Ishikawa (cell line): ENCODE measurements around the gene CNEP1R1.

Experiments
- EP300 ChIP-seq: IDR thresholded peaks from 2 replicates; pipeline ENCODE4 v1.6.1; 2012; ENCODE audit warnings: borderline replicate concordance
- MAX ChIP-seq: IDR thresholded peaks from 2 replicates; pipeline ENCODE4 v1.6.1; 2012
- RAD21 ChIP-seq: IDR thresholded peaks from 2 replicates; pipeline ENCODE4 v1.6.1; 2012; ENCODE audit warnings: low read depth
- TAF1 ChIP-seq: IDR thresholded peaks from 2 replicates; pipeline ENCODE4 v1.6.1; 2012; ENCODE audit warnings: low read depth, mild to moderate bottlenecking
- USF1 ChIP-seq: IDR thresholded peaks from 2 replicates; pipeline ENCODE4 v1.6.1; 2012
- YY1 ChIP-seq: IDR thresholded peaks from 2 replicates; pipeline ENCODE4 v1.6.1; 2012; ENCODE audit warnings: low read depth
- ZBTB7A ChIP-seq: IDR thresholded peaks from 2 replicates; pipeline ENCODE4 v1.6.1; 2012; ENCODE audit warnings: low read depth
- TF ChIP-seq, protein P1 (sequence below): IDR thresholded peaks from 2 replicates; pipeline ENCODE4 v1.6.1; 2012; ENCODE audit warnings: low read depth, mild to moderate bottlenecking

- TF ChIP-seq RAD21 (no peak), YY1 (no peak), TAF1 (no peak), USF1 (no peak), MAX (no peak), ZBTB7A (no peak), EP300 (no peak)
- TF ChIP-seq, protein P1, sequence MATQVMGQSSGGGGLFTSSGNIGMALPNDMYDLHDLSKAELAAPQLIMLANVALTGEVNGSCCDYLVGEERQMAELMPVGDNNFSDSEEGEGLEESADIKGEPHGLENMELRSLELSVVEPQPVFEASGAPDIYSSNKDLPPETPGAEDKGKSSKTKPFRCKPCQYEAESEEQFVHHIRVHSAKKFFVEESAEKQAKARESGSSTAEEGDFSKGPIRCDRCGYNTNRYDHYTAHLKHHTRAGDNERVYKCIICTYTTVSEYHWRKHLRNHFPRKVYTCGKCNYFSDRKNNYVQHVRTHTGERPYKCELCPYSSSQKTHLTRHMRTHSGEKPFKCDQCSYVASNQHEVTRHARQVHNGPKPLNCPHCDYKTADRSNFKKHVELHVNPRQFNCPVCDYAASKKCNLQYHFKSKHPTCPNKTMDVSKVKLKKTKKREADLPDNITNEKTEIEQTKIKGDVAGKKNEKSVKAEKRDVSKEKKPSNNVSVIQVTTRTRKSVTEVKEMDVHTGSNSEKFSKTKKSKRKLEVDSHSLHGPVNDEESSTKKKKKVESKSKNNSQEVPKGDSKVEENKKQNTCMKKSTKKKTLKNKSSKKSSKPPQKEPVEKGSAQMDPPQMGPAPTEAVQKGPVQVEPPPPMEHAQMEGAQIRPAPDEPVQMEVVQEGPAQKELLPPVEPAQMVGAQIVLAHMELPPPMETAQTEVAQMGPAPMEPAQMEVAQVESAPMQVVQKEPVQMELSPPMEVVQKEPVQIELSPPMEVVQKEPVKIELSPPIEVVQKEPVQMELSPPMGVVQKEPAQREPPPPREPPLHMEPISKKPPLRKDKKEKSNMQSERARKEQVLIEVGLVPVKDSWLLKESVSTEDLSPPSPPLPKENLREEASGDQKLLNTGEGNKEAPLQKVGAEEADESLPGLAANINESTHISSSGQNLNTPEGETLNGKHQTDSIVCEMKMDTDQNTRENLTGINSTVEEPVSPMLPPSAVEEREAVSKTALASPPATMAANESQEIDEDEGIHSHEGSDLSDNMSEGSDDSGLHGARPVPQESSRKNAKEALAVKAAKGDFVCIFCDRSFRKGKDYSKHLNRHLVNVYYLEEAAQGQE: no peak
These were observed 17.3 kb upstream of the CNEP1R1 start for GRCh38 chr16:50007744-50008143.
